A673 (cell line): ENCODE measurements around the gene SRPX.

ENCODE experiments used
- EZH2 ChIP-seq: fragments of 200-600 bp; sonication (generic); IDR thresholded peaks from 2 replicates; pipeline ENCODE4 v1.6.1; 2017; ENCODE audit warnings: borderline replicate concordance, low read depth, mild to moderate bottlenecking, mixed read lengths, antibody characterized with exemption, low read length; ENCODE audit not compliant: poor library complexity, severe bottlenecking
- TF ChIP-seq, protein P1 (sequence below): fragments of 300-800, 200-600 bp; sonication (generic); conservative IDR thresholded peaks from 2 replicates; pipeline ENCODE4 v1.5.1; 2017; ENCODE audit warnings: low read depth, mild to moderate bottlenecking, antibody characterized with exemption, low read length, moderate library complexity, mixed read lengths

DNA sequence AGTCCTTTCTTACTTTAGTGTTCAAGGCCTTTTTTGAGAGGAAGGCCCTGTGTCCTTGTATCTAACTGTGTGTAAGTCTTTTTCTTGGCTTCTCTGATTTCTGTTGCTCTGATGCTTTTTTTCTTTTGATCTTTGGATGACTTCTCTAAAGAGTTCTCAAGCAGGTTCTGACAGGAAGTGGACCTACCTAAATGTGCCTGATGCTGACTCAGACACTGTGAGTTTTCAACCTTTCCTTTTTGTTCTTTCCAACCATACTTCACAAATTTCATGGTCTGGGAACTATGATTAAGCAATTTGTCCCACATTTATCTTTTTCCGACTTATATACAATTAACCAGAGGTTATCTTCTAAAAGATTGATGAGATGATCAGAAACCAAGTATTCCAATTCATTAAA lies 117.8 kb downstream of the SRPX start:
- TF ChIP-seq, protein P1, sequence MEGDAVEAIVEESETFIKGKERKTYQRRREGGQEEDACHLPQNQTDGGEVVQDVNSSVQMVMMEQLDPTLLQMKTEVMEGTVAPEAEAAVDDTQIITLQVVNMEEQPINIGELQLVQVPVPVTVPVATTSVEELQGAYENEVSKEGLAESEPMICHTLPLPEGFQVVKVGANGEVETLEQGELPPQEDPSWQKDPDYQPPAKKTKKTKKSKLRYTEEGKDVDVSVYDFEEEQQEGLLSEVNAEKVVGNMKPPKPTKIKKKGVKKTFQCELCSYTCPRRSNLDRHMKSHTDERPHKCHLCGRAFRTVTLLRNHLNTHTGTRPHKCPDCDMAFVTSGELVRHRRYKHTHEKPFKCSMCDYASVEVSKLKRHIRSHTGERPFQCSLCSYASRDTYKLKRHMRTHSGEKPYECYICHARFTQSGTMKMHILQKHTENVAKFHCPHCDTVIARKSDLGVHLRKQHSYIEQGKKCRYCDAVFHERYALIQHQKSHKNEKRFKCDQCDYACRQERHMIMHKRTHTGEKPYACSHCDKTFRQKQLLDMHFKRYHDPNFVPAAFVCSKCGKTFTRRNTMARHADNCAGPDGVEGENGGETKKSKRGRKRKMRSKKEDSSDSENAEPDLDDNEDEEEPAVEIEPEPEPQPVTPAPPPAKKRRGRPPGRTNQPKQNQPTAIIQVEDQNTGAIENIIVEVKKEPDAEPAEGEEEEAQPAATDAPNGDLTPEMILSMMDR: no peak
- no peak for TF ChIP-seq EZH2
